Testis (tissue), 2 donors: ENCODE data around the gene DPH5.

Experiments
- POLR2A ChIP-seq: fragments of 450-650 bp; IDR thresholded peaks from one replicate; pipeline ENCODE4 v1.6.1; 2017; ENCODE audit warnings: antibody characterized with exemption, mild to moderate bottlenecking, moderate library complexity
- TF ChIP-seq, protein P1 (sequence below), 3 experiments: fragments of 450-650 bp in 2 of 3; fragments of 200-600 bp in 1 of 3; sonication (generic) in 1 of 3; IDR thresholded peaks; one replicate each; pipeline ENCODE4 v1.5.1; 2016 to 2019; ENCODE audit warnings: antibody characterized with exemption in 3 of 3, mild to moderate bottlenecking in 2 of 3, moderate library complexity in 1 of 3

DNA sequence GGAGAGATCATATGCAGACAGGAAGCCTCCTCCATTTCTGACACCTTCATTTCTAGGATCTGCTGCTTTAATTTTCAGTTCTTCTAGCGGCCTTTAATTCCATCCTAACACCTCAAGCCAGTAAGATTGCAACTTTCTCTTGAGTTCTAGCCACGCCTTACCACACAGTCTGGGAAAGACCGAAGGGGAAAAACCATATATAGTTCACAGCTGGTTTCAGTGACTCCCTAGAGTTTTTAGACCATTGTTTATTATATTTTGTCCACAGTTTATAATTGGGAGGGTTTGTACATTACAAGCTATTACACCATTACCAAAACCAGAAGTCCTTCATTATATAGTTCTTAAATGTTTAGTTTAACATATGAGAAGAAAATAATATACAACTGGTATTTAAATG is 37.5 kb downstream of the DPH5 start:
- TF ChIP-seq, protein P1, sequence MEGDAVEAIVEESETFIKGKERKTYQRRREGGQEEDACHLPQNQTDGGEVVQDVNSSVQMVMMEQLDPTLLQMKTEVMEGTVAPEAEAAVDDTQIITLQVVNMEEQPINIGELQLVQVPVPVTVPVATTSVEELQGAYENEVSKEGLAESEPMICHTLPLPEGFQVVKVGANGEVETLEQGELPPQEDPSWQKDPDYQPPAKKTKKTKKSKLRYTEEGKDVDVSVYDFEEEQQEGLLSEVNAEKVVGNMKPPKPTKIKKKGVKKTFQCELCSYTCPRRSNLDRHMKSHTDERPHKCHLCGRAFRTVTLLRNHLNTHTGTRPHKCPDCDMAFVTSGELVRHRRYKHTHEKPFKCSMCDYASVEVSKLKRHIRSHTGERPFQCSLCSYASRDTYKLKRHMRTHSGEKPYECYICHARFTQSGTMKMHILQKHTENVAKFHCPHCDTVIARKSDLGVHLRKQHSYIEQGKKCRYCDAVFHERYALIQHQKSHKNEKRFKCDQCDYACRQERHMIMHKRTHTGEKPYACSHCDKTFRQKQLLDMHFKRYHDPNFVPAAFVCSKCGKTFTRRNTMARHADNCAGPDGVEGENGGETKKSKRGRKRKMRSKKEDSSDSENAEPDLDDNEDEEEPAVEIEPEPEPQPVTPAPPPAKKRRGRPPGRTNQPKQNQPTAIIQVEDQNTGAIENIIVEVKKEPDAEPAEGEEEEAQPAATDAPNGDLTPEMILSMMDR (IDR thresholded peaks at IDR 0.05) = no peak
- TF ChIP-seq POLR2A = no peak
